CD4-positive, alpha-beta T cell treated with Interleukin-1 beta for 1 hour (primary cell): ENCODE results near the gene TMEM82.
"Not testable (repeated sequence)": the region's sequence is repeated elsewhere in the genome, so short reads cannot be mapped to it uniquely, and the experiment has no call there.

ENCODE experiments used
- DNase-seq, 2 donors: peaks; one replicate each; pipeline ENCODE4 v3.0.0-alpha.2; 2020 to 2022

Gene TMEM82

GRCh38 chr1:15742339-15742801 lies at the start of gene TMEM82:
Gene TMEM82 (plus strand): TSS chr1:15742499. CDS start chr1:15742560, 61 bp downstream.
- no peak for DNase-seq

GRCh38 chr1:15693371-15693770 lies 48.9 kb upstream of the TMEM82 start:
- no peak for DNase-seq

- peak; percentile 46 to 68 for DNase-seq
Observed at GRCh38 chr1:15696956-15697521, 45.3 kb upstream of the TMEM82 start.

GRCh38 chr1:15698201-15698600 lies 44.1 kb upstream of the TMEM82 start:
- no peak for DNase-seq

- DNase-seq = not testable (repeated sequence)
Observed at GRCh38 chr1:15699321-15699720, 43.0 kb upstream of the TMEM82 start.

- DNase-seq = no peak
Observed at GRCh38 chr1:15700508-15700907, 41.8 kb upstream of the TMEM82 start.

- no peak for DNase-seq
Observed at GRCh38 chr1:15701784-15702183, 40.5 kb upstream of the TMEM82 start.

GRCh38 chr1:15702722-15703550 lies 39.4 kb upstream of the TMEM82 start:
- no peak for DNase-seq

GRCh38 chr1:15703562-15703961 lies 38.7 kb upstream of the TMEM82 start:
- no peak for DNase-seq

GRCh38 chr1:15704526-15705183 lies 37.6 kb upstream of the TMEM82 start:
- no peak for DNase-seq

- no peak for DNase-seq
Observed at GRCh38 chr1:15705184-15705566, 37.1 kb upstream of the TMEM82 start.

- DNase-seq = no peak
Observed at GRCh38 chr1:15706751-15707150, 35.5 kb upstream of the TMEM82 start.

- no peak for DNase-seq
Observed at GRCh38 chr1:15707239-15707925, 34.9 kb upstream of the TMEM82 start.

- DNase-seq = no peak
Observed at GRCh38 chr1:15708486-15709137, 33.7 kb upstream of the TMEM82 start.

- DNase-seq = no peak
Observed at GRCh38 chr1:15709226-15709625, 33.1 kb upstream of the TMEM82 start.

- no peak for DNase-seq
Observed at GRCh38 chr1:15712168-15712567, 30.1 kb upstream of the TMEM82 start.

GRCh38 chr1:15714406-15715136 lies 27.7 kb upstream of the TMEM82 start:
- DNase-seq = no peak

- DNase-seq = no peak
Observed at GRCh38 chr1:15717418-15718125, 24.7 kb upstream of the TMEM82 start.

- DNase-seq = no peak
Observed at GRCh38 chr1:15718199-15718601, 24.1 kb upstream of the TMEM82 start.

- no peak for DNase-seq
Observed at GRCh38 chr1:15719381-15720120, 22.7 kb upstream of the TMEM82 start.

GRCh38 chr1:15720861-15721260 lies 21.4 kb upstream of the TMEM82 start:
- no peak for DNase-seq
